ENCODE results near the gene ATP6V1B1. TPM values are rescaled to one million over a fixed set of nuclear protein-coding genes. Genes with fewer than 3 reads are reported as not detected.

Gene ATP6V1B1
- 1 to 10 TPM in 2 of 4 donors, not detected in 2; 1.3 to 5.8 TPM for total RNA-seq

DNA sequence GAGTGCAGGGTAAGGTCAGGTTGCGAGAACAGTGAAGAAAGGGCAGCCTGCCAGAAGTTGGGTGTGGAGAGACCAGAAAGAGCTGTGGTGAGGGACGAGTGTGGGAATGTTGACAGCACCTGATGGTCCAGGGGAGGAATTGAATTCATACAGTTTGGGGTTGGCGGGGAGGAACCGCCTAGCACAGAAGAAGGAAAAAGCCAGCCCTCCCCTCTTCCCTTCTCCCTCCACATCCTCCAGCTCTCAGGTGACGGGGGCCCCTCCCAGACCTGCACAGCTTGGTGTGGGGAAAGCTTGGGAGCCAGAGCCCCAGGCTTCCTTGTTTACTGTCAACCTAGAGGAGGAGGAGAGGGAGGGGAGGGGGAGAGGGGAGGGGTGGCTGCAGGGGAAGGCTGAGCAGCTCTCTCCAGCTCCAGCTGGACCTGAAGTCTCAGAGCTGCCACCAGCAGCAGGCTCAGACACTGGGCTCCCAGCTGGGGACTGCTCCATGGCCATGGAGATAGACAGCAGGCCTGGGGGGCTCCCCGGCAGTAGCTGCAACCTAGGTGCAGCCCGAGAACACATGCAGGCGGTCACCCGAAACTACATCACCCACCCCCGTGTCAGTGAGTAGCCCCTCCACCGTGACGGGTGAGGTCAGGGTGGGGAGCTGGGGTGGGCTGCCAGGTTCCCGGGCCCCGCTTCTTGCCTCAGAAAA lies at the start of gene ATP6V1B1:
Gene ATP6V1B1 (plus strand): TSS at position 433 of the 697 bp plus-strand sequence. CDS start 55 bp downstream, at position 488.
- H3K36me3 ChIP-seq, result no peaks in the 10 kb centered on the region
- no peaks in the 10 kb centered on the region for H3K9me3 ChIP-seq
- peak in 2 of 3 donors; percentile 6 to 31 for DNase-seq
- TF ChIP-seq POLR2A (IDR thresholded peaks at IDR 0.05), result no peak
- TF ChIP-seq, protein P1, sequence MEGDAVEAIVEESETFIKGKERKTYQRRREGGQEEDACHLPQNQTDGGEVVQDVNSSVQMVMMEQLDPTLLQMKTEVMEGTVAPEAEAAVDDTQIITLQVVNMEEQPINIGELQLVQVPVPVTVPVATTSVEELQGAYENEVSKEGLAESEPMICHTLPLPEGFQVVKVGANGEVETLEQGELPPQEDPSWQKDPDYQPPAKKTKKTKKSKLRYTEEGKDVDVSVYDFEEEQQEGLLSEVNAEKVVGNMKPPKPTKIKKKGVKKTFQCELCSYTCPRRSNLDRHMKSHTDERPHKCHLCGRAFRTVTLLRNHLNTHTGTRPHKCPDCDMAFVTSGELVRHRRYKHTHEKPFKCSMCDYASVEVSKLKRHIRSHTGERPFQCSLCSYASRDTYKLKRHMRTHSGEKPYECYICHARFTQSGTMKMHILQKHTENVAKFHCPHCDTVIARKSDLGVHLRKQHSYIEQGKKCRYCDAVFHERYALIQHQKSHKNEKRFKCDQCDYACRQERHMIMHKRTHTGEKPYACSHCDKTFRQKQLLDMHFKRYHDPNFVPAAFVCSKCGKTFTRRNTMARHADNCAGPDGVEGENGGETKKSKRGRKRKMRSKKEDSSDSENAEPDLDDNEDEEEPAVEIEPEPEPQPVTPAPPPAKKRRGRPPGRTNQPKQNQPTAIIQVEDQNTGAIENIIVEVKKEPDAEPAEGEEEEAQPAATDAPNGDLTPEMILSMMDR (IDR thresholded peaks at IDR 0.05), result no peak
- no peaks in the 10 kb centered on the region for H3K27me3 ChIP-seq
- no peak within 1 kb of the TSS for H3K27ac ChIP-seq
- no peak within 1 kb of the TSS for H3K4me3 ChIP-seq
- no peaks in the 10 kb centered on the region for H3K4me1 ChIP-seq

DNA sequence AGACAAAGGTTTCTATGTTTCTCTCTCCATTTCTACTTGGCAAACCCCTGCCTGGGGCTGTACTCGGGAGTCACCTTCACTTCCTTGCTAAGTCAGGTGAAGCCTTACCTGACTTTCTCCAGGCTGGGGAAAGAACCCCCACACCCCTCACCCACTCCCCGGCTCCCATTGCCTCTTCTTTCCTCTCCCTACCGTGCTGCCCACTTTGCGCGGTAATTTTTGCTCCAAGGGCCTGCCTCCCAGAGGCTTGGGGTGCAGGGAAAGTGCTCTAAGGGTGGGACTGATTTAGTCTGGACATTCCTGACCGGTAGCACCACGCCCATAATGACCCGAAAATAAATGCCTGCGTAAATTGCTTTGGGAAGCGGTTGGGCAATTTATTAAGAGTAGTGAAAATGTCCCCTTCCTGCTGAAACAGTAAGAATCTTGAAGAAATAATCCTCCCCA lies 49.1 kb upstream of the ATP6V1B1 start:
- no peak overlapping the region for H3K27ac ChIP-seq
- TF ChIP-seq, protein P1 (IDR thresholded peaks at IDR 0.05), result no peak
- TF ChIP-seq POLR2A (IDR thresholded peaks at IDR 0.05), result no peak
- H3K36me3 ChIP-seq, result no peaks in the 10 kb centered on the region
- H3K27me3 ChIP-seq, result peaks cover 0 to 50% of the 10 kb centered on the region in 2 donors
- peaks cover 0 to 24% (median 7%) of the 10 kb centered on the region in 4 donors for H3K4me1 ChIP-seq
- no peaks in the 10 kb centered on the region for H3K9me3 ChIP-seq
- DNase-seq, result peak in 1 of 3 donors; percentile 14
- no peak overlapping the region for H3K4me3 ChIP-seq

- no peak overlapping the region for H3K27ac ChIP-seq
- H3K4me3 ChIP-seq, result peak overlapping the region; percentile 24 to 56 (median 40)
Measured at GRCh38 chr2:70887208-70887549, 48.5 kb upstream of the ATP6V1B1 start.

DNA sequence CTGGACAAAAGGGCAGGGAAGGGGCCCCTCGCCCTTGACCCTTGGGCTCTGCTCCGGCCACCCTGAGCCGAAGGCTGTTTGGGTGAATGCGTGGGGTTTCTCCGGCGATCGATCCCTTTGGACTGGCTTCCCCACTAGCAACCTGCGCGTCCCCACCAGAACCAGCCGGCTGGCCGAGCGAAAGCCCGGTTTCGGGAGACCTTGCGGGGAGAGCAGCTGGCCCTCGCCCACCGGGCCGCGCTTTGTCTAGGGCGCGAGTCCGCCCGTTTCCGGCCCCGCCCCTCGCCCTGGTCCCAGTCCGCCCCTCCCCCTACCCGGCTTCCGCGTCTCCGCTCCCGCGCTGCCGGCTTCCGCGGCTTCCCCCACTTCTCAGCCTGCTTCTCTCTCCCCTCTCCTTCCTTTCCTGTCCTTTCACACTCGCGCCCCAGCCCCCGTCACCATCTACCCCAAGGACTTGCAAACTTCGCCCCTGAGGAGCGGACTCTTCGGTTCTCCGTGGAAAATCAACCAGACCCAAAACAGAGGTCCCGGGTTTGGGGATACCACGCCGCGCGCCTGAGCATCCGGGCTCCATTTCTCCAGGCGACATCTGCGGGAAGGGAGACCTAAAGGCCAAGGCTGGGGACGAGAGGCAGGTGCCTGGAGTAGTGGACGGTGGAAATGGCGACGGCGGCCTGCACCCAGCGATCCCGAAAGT lies 48.0 kb upstream of the ATP6V1B1 start:
- peaks cover 0 to 50% of the 10 kb centered on the region in 2 donors for H3K27me3 ChIP-seq
- TF ChIP-seq, protein P1 (IDR thresholded peaks at IDR 0.05), result no peak
- TF ChIP-seq POLR2A (IDR thresholded peaks at IDR 0.05), result no peak
- H3K36me3 ChIP-seq, result no peaks in the 10 kb centered on the region
- peaks cover 0 to 24% (median 7%) of the 10 kb centered on the region in 4 donors for H3K4me1 ChIP-seq
- no peak overlapping the region for H3K27ac ChIP-seq
- no peaks in the 10 kb centered on the region for H3K9me3 ChIP-seq
- peak in 1 of 3 donors; percentile 62 for DNase-seq
- peak overlapping the region; percentile 24 to 56 (median 40) for H3K4me3 ChIP-seq

More at GRCh38 chr2:70887208-70887549, 48.5 kb upstream of the ATP6V1B1 start:
- H3K4me1 ChIP-seq, result peaks cover 0 to 24% (median 7%) of the 10 kb centered on the region in 4 donors
- DNase-seq, result no peak
- no peaks in the 10 kb centered on the region for H3K9me3 ChIP-seq
- peaks cover 0 to 50% of the 10 kb centered on the region in 2 donors for H3K27me3 ChIP-seq
- TF ChIP-seq, protein P1 (IDR thresholded peaks at IDR 0.05), result no peak
- TF ChIP-seq POLR2A (IDR thresholded peaks at IDR 0.05), result no peak
- no peaks in the 10 kb centered on the region for H3K36me3 ChIP-seq

DNA sequence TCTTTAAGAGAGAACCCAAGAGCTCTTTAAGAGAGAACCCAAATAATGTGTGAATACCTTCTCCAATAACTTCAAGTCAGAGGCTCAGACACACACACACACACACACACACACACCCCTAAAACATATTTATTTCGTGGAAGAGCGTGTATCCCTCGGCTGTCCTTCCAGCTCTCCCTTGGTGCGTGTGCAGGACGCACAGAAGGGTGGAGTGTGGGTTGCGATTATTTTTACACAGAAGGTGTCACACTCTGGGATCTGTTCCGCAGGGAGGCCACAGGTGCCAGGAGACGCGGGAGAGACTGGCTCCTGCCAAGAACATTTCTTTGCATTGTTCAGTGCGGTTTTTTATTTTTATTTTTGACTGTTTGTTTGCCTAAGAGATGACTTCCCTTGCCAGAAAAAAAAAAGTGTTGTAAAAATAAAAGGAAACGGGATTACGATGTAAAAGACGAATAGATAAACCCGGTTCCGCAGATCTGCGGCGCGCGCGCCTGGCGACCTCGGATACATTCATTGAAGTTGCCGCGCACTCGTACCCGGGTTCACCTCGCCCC lies 47.3 kb upstream of the ATP6V1B1 start:
- TF ChIP-seq, protein P1 (IDR thresholded peaks at IDR 0.05), result no peak
- TF ChIP-seq POLR2A (IDR thresholded peaks at IDR 0.05), result no peak
- peak overlapping the region in 2 of 4 donors; percentile 8 to 31 for H3K4me3 ChIP-seq

More for the DNA sequence above, 47.3 kb upstream of the ATP6V1B1 start:
- Histone ChIP-seq H3K36me3 (no peaks in the 10 kb centered on the region), H3K9me3 (no peaks in the 10 kb centered on the region), H3K27ac (no peak overlapping the region), H3K27me3 (peaks cover 0 to 50% of the 10 kb centered on the region in 2 donors), H3K4me1 (peaks cover 0 to 24% (median 7%) of the 10 kb centered on the region in 4 donors)
- no peak for DNase-seq
